Jurkat, Clone E6-1 (cell line): ENCODE measurements around the gene KANSL1.
A peak's percentile ranks its signal among the peaks of the same experiment; 100 is the strongest.

ENCODE experiments used
- DNase-seq: peaks from one replicate; pipeline ENCODE4 v3.0.0-alpha.2; 2011; ENCODE audit warnings: low read depth, low spot score
- H3K4me3 ChIP-seq: 2 replicates; pipeline ENCODE4 v1.5.1; 2011; ENCODE audit warnings: mild to moderate bottlenecking, low read length, control low read depth, moderate library complexity

KANSL1 gene

GRCh38 chr17:46171939-46172338, 21.3 kb downstream of the KANSL1 start:
- H3K4me3 ChIP-seq, result peak overlapping the region; percentile 31
- DNase-seq, result peak; percentile 73

GRCh38 chr17:46170639-46171429, 22.4 kb downstream of the KANSL1 start:
- no peak for DNase-seq
- no peak overlapping the region for H3K4me3 ChIP-seq

GRCh38 chr17:46169913-46170638, 23.2 kb downstream of the KANSL1 start:
- H3K4me3 ChIP-seq, result no peak overlapping the region
- no peak for DNase-seq

GRCh38 chr17:46167826-46168569, 25.2 kb downstream of the KANSL1 start:
- no peak overlapping the region for H3K4me3 ChIP-seq
- DNase-seq, result no peak

GRCh38 chr17:46167267-46167666, 26.0 kb downstream of the KANSL1 start:
- no peak for DNase-seq
- no peak overlapping the region for H3K4me3 ChIP-seq

GRCh38 chr17:46166692-46167249, 26.5 kb downstream of the KANSL1 start:
- DNase-seq, result no peak
- no peak overlapping the region for H3K4me3 ChIP-seq

- DNase-seq, result no peak
These were observed 29.2 kb downstream of the KANSL1 start for GRCh38 chr17:46163929-46164594.

GRCh38 chr17:46163316-46163715, 29.9 kb downstream of the KANSL1 start:
- no peak for DNase-seq
- no peak overlapping the region for H3K4me3 ChIP-seq

More at GRCh38 chr17:46163929-46164594, 29.2 kb downstream of the KANSL1 start:
- no peak overlapping the region for H3K4me3 ChIP-seq

GRCh38 chr17:46162866-46163265, 30.4 kb downstream of the KANSL1 start:
- DNase-seq, result no peak

GRCh38 chr17:46160169-46160568, 33.1 kb downstream of the KANSL1 start:
- no peak overlapping the region for H3K4me3 ChIP-seq
- DNase-seq, result no peak

More at GRCh38 chr17:46162866-46163265, 30.4 kb downstream of the KANSL1 start:
- no peak overlapping the region for H3K4me3 ChIP-seq

GRCh38 chr17:46159686-46160085, 33.5 kb downstream of the KANSL1 start:
- DNase-seq, result no peak

GRCh38 chr17:46158323-46159296, 34.6 kb downstream of the KANSL1 start:
- no peak for DNase-seq
- no peak overlapping the region for H3K4me3 ChIP-seq

More at GRCh38 chr17:46159686-46160085, 33.5 kb downstream of the KANSL1 start:
- H3K4me3 ChIP-seq, result no peak overlapping the region

GRCh38 chr17:46157443-46158062, 35.7 kb downstream of the KANSL1 start:
- H3K4me3 ChIP-seq, result no peak overlapping the region
- no peak for DNase-seq

GRCh38 chr17:46154151-46154816, 38.9 kb downstream of the KANSL1 start:
- no peak overlapping the region for H3K4me3 ChIP-seq
- peak; percentile 75 for DNase-seq

- H3K4me3 ChIP-seq, result no peak overlapping the region
- no peak for DNase-seq
These were observed 40.8 kb downstream of the KANSL1 start for GRCh38 chr17:46152423-46152822.

GRCh38 chr17:46151762-46152161, 41.5 kb downstream of the KANSL1 start:
- DNase-seq, result no peak

More at GRCh38 chr17:46151762-46152161, 41.5 kb downstream of the KANSL1 start:
- H3K4me3 ChIP-seq, result no peak overlapping the region
